GM10847 (cell line): Measurements from ENCODE around the gene ENPP1.

Experiments
- POLR2A ChIP-seq: IDR thresholded peaks from 2 replicates; pipeline ENCODE4 v1.6.1; 2011; ENCODE audit not compliant: insufficient read length; ENCODE audit errors: extremely low read depth

Gene ENPP1

DNA sequence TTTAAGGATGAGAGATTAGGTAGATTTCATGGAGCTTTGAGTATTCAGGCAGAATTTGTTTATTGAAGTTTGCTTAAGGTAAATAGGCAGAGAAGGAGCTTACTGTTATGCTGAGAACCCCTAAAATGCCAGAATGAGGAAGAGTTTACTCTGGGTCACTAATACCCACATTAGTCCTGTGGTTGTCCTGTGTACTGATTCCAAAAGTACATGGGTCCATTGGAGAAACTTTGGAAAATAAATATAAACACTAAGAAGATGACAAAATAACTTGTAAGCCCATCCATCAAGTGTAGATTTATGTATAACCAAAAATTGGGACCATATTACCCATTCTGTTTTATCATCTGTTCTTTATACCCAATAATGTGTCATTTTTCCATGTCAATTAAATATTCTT, 31.6 kb downstream of the ENPP1 start:
- TF ChIP-seq POLR2A: no peak

DNA sequence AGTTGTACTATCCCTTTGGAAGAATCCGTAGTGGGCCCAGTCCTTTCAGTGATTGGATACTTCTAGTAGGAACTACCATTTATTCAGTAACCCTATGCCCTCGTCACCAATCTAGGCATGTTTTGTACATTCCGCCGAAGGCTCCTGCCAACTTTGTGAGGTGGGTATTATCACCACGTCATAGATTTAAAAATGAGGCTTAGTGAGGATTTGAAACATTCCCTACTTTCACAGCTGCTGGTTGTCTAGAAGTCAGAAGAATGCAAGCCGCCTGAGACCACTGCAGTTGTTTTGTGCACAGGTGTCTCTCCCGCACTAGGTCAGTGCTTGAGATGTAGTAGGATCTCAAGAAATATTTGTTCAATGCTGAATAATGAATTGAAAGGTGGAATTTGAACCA, 32.6 kb downstream of the ENPP1 start:
- TF ChIP-seq POLR2A: no peak

DNA sequence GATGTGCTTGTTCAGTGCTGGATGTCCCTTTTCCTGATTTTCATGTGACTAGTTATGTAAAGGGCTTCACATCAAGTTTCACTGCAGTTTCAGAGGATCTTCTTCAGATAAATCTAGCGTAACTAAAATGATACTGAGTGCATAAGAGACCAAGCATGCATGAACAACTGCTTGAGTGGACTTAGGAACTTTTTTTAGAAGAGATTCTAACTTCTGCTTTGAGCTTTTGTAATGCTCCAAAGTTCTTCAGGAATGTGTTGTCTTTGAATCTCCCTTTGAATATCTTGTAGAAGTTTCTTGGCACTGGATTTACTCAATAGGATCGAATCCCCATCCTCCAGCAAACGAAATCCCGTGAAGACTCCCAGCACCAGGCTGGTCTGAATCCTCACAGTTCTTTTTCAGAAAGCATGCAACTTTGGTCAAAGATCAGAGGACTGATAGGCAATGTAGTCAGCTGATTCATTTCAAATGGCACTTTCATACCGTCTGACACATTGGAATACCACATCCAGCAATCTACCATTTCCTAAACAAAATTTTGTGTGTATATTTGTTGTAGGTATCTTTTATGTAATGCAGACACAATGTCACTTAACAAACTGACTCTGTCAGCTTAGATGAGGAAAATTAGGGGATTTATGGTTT, 33.2 kb downstream of the ENPP1 start:
- no peak for TF ChIP-seq POLR2A

DNA sequence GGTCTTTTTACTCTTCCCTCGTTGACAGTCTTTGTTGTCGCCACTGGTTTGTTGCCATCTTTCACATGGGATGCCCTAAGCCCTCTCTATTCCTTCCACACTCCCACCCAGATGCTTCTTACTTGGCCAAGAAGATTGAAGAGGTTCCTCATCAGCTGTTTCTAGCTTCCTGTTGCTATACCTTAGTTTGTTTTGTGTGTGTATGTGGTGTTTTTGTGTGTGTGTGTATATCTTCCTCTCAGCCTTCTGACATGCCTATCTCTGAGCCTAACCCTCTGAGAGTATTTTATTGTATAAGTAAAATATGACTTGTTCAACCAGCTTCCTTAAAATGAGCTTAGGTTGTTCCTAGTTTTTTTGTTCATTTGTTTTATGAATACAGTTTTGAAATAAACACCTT, 35.9 kb downstream of the ENPP1 start:
- TF ChIP-seq POLR2A: no peak

DNA sequence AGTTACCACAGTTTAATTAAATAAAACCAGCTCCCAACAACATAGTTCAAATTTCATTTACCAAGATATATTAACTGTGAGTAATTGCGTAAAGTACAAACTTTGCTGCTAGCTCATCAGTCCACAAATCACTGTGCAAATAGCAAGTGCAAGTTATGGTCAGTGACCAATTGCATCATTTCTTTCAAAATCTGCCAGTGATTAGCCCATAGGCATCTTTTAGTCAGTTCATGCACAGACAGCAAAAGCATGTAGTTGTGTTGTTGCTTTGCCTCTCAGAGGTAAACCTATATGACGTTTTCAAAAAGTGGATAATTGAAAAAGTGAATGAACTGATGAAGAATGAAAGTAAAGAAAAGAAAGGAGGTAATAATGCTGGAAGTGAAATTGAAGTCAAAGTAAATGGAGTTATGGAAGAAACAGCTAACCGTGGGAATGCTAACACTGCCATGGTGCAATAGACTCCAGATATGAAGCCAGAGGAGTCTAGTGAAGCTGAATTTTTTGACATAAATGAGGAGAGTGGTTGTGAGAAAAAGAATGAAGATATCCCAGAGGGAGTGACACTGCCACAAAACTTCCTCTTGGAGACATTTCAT, 36.5 kb downstream of the ENPP1 start:
- no peak for TF ChIP-seq POLR2A

DNA sequence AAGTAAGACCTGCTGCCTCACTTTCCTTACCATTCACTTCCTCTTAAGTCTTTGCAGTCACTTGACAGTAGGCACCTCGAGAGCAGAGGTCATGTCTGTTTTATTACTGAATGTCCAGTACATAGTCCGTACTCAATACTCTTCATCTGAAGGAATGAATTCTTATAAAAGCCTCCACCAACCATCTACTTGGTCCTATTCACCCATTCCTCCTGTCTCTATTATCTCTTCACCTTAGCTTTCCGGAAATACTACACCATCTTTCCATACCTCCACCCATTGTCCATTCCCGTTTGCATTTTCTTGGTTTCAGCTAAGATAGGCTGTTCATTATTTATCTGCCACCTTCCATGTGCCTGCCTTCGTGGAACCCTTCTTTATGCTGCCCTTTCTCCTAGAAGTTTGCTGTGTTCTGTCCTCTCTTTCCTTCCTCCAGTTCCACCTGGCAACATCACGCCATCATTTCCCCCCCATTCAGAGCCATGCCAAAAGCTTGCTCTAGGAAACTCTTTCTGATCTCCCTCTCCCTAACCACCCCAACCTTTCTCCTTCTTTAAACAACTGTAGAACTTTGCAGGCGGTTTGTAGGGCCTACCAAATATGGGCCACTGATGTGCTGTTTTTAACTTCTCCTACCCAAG, 38.3 kb downstream of the ENPP1 start:
- no peak for TF ChIP-seq POLR2A

DNA sequence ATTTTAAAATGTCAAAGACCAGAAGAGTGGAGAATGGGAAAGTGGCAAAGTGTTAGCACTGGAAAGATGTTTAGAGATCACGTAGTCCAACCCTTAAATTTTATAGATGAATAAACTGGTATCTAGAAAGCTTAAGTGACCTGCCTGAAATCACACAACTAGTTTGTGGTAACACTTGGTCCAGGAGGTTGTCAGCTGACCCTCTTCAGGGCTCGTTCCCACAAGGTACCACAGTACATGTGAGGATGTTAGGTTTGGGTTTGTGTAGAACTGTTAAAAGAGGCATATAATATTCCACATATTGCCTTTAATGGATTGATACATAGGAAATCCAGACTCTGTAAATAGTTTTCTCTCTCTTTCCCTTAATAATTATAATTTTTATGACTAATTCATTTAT, 39.1 kb downstream of the ENPP1 start:
- TF ChIP-seq POLR2A: no peak

DNA sequence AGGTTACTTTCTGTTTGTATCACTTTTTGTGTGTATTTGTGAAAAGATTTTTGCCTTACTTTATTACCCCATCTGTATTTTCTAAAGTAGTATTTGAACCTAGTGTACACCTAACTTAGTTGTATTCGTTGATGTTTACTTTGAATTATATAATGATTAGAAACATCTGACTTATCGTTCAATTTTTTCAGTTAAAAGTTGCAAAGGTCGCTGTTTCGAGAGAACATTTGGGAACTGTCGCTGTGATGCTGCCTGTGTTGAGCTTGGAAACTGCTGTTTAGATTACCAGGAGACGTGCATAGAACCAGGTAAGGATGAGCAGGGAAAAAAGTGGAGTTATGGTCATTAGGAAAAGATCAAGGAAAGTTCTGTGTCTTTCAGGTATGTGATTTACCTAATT, 42.0 kb downstream of the ENPP1 start:
- TF ChIP-seq POLR2A: no peak

DNA sequence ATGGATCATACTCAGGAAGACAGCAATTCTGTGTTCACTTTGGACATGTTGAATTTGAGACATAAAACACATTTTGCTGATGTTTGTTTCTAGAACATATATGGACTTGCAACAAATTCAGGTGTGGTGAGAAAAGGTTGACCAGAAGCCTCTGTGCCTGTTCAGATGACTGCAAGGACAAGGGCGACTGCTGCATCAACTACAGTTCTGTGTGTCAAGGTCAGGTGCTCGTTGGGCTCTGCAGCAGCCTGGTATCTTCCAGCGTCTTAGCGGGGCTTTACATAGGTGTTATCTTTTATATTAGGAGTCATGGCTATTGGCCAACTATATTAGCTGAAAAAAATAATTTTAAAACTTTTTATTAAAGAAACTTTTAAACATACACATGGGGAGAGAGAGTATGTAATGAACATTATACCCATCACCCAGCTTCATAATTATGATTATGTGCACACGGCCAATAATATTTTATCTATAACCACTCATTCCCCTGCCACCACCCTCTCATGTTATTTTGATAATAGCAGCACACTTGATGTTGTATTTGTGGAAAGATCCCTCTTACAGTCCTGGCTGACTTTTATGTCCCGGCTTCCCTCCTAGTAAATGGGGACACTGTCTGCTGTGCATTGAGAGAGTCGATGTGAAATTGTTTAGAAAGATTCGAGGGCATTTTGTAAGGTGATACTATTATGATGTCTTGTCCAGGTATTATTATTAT, 43.4 kb downstream of the ENPP1 start:
- no peak for TF ChIP-seq POLR2A

DNA sequence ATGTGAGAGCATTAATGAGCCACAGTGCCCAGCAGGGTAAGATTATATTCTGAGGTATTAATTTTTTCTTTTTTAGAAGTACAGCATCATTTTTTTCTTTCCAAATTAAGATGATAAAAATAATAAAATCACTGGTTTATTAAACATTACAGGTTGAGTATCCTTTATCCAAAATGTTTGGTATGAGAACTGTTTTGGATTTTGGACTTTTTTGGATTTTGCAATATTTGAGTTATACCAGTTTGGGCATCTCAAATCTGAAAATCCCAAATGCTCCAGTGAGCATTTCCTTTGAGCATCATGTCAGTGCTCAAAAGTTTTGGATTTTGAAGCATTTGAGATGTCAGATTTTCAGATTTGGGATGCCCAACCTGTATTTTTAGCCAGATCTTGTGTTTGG, 44.4 kb downstream of the ENPP1 start:
- no peak for TF ChIP-seq POLR2A

DNA sequence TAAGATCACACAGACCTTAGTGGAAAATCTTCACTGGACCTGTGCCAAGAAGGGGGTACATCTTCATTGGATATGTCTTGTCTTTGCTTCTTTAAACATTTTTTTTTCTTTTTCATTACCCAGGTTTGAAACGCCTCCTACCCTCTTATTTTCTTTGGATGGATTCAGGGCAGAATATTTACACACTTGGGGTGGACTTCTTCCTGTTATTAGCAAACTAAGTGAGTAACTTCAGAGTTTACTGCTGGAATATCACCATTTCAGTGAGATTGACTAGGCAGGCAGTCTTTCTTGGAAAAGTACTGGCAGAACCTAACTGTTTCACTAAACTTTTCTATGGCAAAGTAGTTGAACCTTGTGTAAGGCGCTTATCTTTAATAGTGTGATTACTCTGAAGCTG, 47.0 kb downstream of the ENPP1 start:
- no peak for TF ChIP-seq POLR2A

DNA sequence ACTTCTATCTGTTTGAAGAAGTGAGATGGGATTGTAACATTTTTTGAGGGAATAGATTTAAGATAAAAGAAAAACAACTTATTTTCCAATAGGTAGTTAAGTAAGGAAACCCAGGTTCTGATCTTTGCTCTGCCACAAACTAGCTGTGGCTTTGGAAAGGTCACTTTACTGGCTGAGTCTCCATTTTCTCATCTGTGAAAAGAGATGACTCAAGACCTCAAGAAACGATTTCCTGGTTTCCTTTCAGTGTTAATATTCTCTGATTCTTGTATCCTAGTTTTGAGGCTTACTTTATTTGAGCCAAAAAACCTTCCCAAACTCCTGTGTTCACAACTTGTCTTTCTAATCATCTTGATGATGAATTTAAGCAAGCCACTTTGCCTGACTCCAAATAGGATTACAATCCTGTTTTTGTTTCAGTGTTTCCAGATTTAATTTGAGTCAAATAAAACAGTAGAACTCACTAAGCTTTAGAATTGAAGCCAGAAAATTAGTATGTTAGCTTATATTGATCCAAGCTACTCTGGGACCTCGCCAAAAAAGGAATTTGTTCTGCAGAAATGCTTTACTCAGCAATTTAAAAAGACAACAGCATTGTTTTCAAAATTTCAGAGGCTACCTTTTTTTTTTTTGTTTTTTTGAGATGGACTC, 51.1 kb downstream of the ENPP1 start:
- TF ChIP-seq POLR2A: no peak

DNA sequence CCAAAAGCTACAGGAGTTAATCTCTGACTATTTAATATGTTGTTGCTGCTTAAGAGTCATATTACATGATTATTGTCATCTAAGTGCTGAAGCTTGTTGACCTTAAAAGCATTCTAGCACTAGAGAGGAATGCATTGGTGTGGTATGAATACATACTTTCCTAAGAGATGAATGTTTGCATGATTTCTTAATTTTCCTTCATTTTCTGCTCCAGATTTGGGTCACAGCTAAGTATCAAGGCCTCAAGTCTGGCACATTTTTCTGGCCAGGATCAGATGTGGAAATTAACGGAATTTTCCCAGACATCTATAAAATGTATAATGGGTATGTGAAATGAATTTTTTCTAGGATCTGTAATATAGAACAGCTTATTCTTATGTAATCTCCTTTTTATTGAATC, 53.6 kb downstream of the ENPP1 start:
- TF ChIP-seq POLR2A: no peak

DNA sequence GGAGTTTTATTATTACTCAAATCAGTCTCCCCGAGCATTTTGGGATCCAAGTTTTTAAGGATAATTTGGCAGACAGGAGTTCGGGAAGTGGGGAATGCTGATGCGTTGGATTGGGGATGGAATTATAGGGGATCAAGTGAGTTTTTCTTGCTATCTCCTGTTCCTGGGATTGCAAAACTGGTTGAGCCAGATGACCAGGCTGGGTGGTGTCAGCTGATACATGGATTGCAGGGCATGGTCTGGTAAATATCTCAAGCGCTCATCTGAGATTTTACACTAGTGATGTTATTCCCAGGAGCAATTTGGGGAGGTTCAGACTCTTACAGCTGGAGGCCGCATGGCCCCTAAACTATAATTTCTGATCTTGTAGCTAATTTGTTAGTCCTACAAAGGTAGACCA, 54.7 kb downstream of the ENPP1 start:
- TF ChIP-seq POLR2A: no peak

DNA sequence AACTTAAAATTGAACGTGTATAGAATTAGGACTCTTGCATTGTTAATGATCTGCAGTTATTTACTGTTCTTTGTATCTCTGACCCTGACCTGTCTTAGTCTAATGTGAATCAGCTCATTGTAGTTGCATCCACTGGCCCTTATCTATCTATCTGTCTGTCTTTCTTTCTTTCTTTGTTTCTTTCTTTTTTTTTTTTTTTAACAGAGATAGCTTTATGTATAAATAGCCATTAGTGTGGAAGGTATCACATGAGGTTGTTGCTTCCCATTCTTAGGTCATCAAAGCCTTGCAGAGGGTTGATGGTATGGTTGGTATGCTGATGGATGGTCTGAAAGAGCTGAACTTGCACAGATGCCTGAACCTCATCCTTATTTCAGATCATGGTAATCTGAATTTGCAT, 59.9 kb downstream of the ENPP1 start:
- no peak for TF ChIP-seq POLR2A

DNA sequence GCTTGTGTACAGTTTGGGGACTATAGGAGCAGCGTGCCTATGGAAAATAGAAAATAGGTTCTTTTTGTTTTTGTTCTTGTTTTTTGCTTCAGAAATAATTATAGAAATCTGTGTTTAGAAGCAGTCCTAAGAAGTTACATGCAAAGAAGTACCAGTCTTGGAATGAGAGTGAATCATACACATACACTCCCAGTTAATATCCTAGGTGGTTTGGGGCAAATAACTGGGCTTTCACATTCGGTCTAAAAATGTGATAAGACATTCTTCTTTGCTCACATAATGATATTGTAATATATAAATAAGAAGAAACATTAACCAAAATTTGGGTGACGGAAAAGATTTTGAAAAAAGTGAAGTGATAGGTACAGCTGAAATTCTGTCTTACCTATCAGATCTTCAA, 61.0 kb downstream of the ENPP1 start:
- TF ChIP-seq POLR2A: no peak

DNA sequence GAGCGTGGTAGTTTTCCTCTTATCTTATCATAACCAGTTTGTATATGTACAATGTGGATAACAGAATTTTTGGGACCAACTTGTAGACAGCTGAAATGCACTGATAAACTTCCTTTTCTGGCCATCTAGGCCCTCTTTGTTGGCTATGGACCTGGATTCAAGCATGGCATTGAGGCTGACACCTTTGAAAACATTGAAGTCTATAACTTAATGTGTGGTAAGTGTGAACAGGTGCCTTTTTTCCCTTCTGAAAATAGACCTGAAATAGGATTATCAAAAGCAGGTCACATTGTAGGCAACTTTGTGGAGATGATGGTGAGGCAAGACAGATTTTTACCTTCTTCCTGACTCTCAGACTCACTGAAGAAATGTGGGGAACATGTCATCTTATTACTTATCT, 67.8 kb downstream of the ENPP1 start:
- TF ChIP-seq POLR2A: no peak
